Aorta (tissue), 5 donors: ENCODE data around the gene PTPRN2. TPM values are rescaled to one million over a fixed set of nuclear protein-coding genes. Genes with fewer than 3 reads are reported as not detected.
"Not testable (repeated sequence)": the region's sequence is repeated elsewhere in the genome, so short reads cannot be mapped to it uniquely, and the experiment has no call there.

Source experiments
- ATAC-seq: fragments of 200-7000 bp; cut with Tn5 transposase; one replicate; pipeline ENCODE4 v1.9.1; 2022; ENCODE audit warnings: moderate library complexity; ENCODE audit not compliant: low FRiP score
- DNase-seq, 2 donors: peaks; one replicate each; pipeline ENCODE4 v3.0.0-alpha.2; 2020
- H3K27ac ChIP-seq, 2 donors: one replicate each; pipeline ENCODE4 v1.5.1; 2013; ENCODE audit warnings: low read length in 2 of 2, mild to moderate bottlenecking in 2 of 2, moderate library complexity in 2 of 2, control low read depth in 1 of 2, inconsistent platforms in 1 of 2, low read depth in 1 of 2
- H3K27me3 ChIP-seq, 2 donors: one replicate each; pipeline ENCODE4 v1.6.1; 2013; ENCODE audit warnings: control low read depth in 1 of 2, low read length in 1 of 2, mild to moderate bottlenecking in 1 of 2, moderate library complexity in 1 of 2; ENCODE audit not compliant: insufficient read depth in 2 of 2, control insufficient read depth in 1 of 2
- H3K36me3 ChIP-seq, 2 donors: one replicate each; pipeline ENCODE4 v1.6.1; 2013; ENCODE audit warnings: control low read depth in 1 of 2, low read length in 1 of 2, mild to moderate bottlenecking in 1 of 2; ENCODE audit not compliant: insufficient read depth in 2 of 2, control insufficient read depth in 1 of 2
- H3K4me1 ChIP-seq, 2 donors: one replicate each; pipeline ENCODE4 v1.6.1; 2013; ENCODE audit warnings: low read length in 2 of 2, control low read depth in 1 of 2, mild to moderate bottlenecking in 1 of 2, moderate library complexity in 1 of 2; ENCODE audit not compliant: insufficient read depth in 2 of 2, control insufficient read depth in 1 of 2
- H3K4me3 ChIP-seq, 2 donors: one replicate each; pipeline ENCODE4 v1.5.1; 2013; ENCODE audit warnings: low read length in 2 of 2, control low read depth in 1 of 2, mild to moderate bottlenecking in 1 of 2
- H3K9me3 ChIP-seq: one replicate; pipeline ENCODE4 v1.6.1; 2013; ENCODE audit warnings: mild to moderate bottlenecking, low read length; ENCODE audit not compliant: control insufficient read depth
- WGBS, 2 donors: extraction: QIAGEN DNeasy Blood & Tissue Kit; methylation state at CpG; one replicate each; pipeline ENCODE4 v1.1.7; 2013; 5-methylcytosine and 5-hydroxymethylcytosine counted together
- intact Hi-C, 2 donors: fragments of 100-400 bp; cut with DNase I; formaldehyde crosslinking; loops; one replicate each; pipeline versions ENCODE4 v1.14.2 to v1.15.0; 2022
- polyA plus RNA-seq, 2 donors: library from polyadenylated mRNA; stranded (reverse); fragments of 200-250 nt; gene quantifications; one replicate each; pipeline ENCODE4 v1.2.3, GENCODE V29; 2013
- total RNA-seq, 2 donors: library from RNA; stranded (reverse); fragmentation: NEBNext Ultra II Directional; extraction: Animal tissue kit (Norgen Biotek cat#: 25700); gene quantifications; one replicate each; pipeline ENCODE4 v1.2.1, GENCODE V29; 2021
- donor health status: healthy with polysubstance abuse.
- donor health status: Bipolar disorder and iron deficiency.
- donor health status: DM: no; HTN: no; CAD: no.
- donor health status: DM: no; HTN: no; CAD: no.
- donor health status: DM: yes; HTN: yes; CAD: no.

The PTPRN2 gene
- total and polyA plus RNA-seq, 4 donors, result 0.67 to 3.3 (median 1.4) TPM

- H3K36me3 ChIP-seq, ATAC-seq, H3K4me3 ChIP-seq, H3K27me3 ChIP-seq, intact Hi-C loops, H3K27ac ChIP-seq, H3K9me3 ChIP-seq, H3K4me1 ChIP-seq, DNase-seq: not testable (repeated sequence)
- 67 to 70% methylated on average over 10 to 12 of the region's 16 CpGs for whole genome bisulfite sequencing, 2 donors
These were observed 334.0 kb downstream of the PTPRN2 start for GRCh38 chr7:158253670-158254045.

DNA sequence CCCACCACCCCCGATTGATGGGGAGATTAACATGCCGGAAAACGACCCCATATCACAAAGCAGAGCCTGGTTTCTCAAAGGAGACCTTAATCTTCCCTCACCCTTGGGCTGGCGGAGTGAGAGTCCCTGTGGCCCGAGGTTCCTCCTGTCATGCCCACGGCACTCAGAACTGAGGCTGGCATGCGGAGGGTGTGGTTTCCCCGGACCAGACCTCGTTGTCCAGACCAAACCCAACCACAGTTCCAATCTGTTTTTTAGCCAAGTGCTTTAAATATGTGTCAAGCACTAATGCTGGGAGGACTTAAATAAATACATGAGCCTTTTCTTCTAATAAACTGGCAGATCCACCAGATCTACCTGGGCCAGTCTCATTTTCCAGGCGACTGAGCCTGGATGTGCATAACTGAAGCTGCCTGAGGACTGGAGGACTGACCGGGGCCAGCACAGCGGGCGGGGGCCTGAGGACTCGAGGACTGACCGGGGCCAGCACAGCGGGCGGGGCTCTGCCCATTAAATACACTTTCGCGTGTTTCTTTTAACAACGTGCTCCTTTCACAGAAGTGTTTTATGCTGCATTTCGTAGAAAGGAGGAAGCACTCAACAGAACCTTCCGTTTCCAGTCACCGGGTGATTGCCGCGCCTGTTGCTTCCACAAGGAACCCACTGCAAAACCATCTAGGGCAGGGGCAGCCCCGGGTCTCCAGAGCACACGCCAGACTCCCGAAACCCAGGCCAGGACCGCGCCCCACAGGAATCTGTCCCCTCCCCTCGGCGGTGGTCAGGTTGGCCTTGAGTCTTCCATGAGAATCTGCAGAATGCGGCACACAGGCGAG is 334.6 kb downstream of the PTPRN2 start:
- Histone ChIP-seq H3K36me3 (no peaks in the 10 kb centered on the region), H3K4me3 (no peak overlapping the region), H3K9me3 (no peaks in the 10 kb centered on the region), H3K4me1 (no peaks in the 10 kb centered on the region), H3K27ac (no peak overlapping the region), H3K27me3 (no peaks in the 10 kb centered on the region)
- intact Hi-C loops, result no loop called here
- ATAC-seq (no peak), DNase-seq (peak in 1 of 2 donors; percentile 51)
- 69 to 73% methylated on average over 34 of the region's 34 CpGs for WGBS, 2 donors

DNA sequence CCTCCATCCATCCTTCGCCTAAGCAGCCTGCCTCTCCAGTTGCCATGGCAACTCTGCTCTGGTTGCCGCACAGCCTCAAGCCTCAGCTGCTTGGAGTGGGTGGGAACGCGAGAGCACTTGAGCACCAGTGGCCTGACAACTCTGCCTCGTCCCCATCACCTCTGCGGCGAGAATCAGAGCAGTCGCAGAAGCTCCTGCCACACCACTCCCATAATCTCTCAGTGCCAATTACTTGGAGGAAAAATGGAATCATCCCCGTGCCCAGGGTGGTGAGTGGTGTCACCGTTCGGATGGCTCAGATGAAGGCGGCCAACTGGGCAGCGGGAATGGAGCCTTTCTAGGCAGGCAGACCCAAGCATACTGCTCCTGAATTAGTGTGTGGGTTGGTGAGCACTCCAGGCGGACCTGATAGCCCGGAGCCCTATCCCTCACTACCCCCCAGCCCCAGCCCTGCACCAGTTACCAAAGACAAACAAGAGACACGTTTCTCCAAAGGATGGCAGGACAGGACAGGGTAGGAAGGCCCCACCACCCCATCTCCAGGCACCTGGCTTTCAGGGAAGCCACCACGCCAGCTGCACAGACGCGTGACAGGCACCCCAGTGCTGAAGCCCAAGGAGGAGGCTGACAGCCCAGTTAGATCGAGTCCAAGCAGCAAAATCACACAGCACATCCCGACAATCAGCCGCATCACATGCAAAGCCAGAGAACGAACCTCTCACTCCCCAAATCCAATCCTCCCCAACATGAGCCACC is 335.4 kb downstream of the PTPRN2 start:
- intact Hi-C loops, result no loop called here
- Histone ChIP-seq H3K27me3 (no peaks in the 10 kb centered on the region), H3K36me3 (no peaks in the 10 kb centered on the region), H3K27ac (no peak overlapping the region), H3K4me1 (no peaks in the 10 kb centered on the region), H3K4me3 (no peak overlapping the region), H3K9me3 (no peaks in the 10 kb centered on the region)
- WGBS, 2 donors, result 78 to 79% methylated on average over 23 of the region's 23 CpGs
- ATAC-seq (no peak), DNase-seq (peak in 1 of 2 donors; percentile 43)

DNA sequence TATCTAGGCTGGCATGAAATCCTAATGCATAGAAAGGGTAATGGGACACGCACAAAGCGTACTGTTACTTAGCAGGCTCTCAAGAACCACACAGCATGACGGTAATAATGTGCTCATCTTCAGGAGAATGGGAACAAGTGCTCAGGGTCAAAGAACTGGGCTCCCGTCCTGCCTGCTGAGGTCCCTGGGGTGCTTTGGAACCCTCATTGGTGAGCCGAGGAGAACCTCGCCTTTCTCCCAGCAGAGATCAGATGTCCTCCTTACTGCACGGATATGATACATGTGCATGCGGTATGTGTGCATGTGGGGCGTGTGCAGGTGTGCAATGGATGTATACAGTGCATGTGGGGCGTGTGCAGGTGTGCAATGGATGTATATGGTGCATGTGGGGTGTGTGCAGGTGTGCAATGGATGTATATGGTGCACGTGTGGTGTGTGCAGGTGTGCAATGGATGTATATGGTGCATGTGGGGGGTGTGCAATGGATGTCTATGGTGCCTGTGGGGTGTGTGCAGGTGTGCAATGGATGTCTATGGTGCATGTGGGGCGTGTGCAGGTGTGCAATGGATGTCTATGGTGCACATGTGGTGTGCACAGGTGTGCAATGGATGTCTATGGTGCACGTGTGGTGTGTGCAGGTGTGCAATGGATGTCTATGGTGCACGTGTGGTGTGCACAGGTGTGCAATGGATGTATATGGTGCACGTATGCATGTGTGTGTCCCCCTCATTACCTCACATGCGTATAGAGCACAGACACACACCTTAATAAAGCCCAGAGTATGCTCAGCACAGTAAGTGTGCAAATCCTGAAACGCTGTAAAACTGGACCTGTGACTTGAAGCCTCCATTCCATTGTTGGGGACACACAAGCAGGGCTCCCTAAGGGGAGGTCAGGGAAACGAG is 336.3 kb downstream of the PTPRN2 start:
- Histone ChIP-seq H3K4me3 (no peak overlapping the region), H3K27me3 (no peaks in the 10 kb centered on the region), H3K36me3 (no peaks in the 10 kb centered on the region), H3K9me3 (no peaks in the 10 kb centered on the region), H3K4me1 (no peaks in the 10 kb centered on the region), H3K27ac (no peak overlapping the region)
- intact Hi-C loops, result no loop called here
- DNase-seq (no peak), ATAC-seq (no peak)
- WGBS, 2 donors, result 83 to 85% methylated on average over 18 of the region's 18 CpGs

DNA sequence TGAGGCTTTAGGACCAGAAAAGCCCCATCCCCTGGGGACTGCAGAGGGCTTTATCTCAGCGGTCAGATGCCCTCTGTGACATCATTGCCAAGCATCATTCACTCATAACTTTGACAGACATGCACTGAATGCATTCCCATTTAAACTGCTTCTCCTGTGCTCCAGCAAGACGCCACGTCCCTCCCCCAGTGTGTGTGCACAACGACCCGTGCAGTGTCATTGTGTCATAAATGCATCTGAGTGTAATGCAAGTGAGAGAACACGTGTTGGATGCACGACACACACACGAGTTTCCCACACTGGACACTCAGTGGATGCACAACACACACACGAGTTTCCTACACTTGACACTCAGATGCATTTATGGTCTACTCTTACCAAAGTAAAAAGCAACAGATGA is 337.9 kb downstream of the PTPRN2 start:
- 78 to 83% methylated on average over 9 of the region's 9 CpGs for WGBS, 2 donors
- ATAC-seq (no peak), DNase-seq (no peak)
- Histone ChIP-seq H3K4me1 (no peaks in the 10 kb centered on the region), H3K9me3 (no peaks in the 10 kb centered on the region), H3K27ac (no peak overlapping the region), H3K4me3 (no peak overlapping the region), H3K36me3 (no peaks in the 10 kb centered on the region), H3K27me3 (no peaks in the 10 kb centered on the region)
- intact Hi-C loops, result no loop called here

- Histone ChIP-seq H3K27me3 (no peaks in the 10 kb centered on the region), H3K36me3 (no peaks in the 10 kb centered on the region), H3K9me3 (no peaks in the 10 kb centered on the region), H3K4me1 (no peaks in the 10 kb centered on the region), H3K4me3 (no peak overlapping the region), H3K27ac (no peak overlapping the region)
- no peak for DNase-seq
- intact Hi-C loops, result no loop called here
- WGBS, 2 donors, result 52 to 55% methylated on average over 8 of the region's 10 CpGs
- ATAC-seq, result no peak
These were observed 338.8 kb downstream of the PTPRN2 start for GRCh38 chr7:158248816-158249215.

GRCh38 chr7:158247758-158248487 is 339.7 kb downstream of the PTPRN2 start:
- 82 to 83% methylated on average over 14 of the region's 14 CpGs for WGBS, 2 donors
- Histone ChIP-seq H3K4me3 (no peak overlapping the region), H3K27ac (no peak overlapping the region), H3K4me1 (no peaks in the 10 kb centered on the region), H3K27me3 (no peaks in the 10 kb centered on the region), H3K36me3 (no peaks in the 10 kb centered on the region), H3K9me3 (no peaks in the 10 kb centered on the region)
- intact Hi-C loops, result no loop called here
- ATAC-seq, result no peak
- DNase-seq, result no peak
